Ishikawa (cell line): ENCODE measurements around the gene PRR15L.

Experiments
- CEBPB ChIP-seq: IDR thresholded peaks from 2 replicates; pipeline ENCODE4 v1.6.1; 2012
- CREB1 ChIP-seq: IDR thresholded peaks from 2 replicates; pipeline ENCODE4 v1.6.1; 2012; ENCODE audit warnings: low read depth
- EGR1 ChIP-seq: IDR thresholded peaks from 2 replicates; pipeline ENCODE4 v1.6.1; 2012
- EP300 ChIP-seq: IDR thresholded peaks from 2 replicates; pipeline ENCODE4 v1.6.1; 2012; ENCODE audit warnings: borderline replicate concordance
- FOXM1 ChIP-seq: IDR thresholded peaks from 2 replicates; pipeline ENCODE4 v1.6.1; 2012; ENCODE audit warnings: low read depth, borderline replicate concordance
- NFIC ChIP-seq: IDR thresholded peaks from 2 replicates; pipeline ENCODE4 v1.6.1; 2012
- RAD21 ChIP-seq: IDR thresholded peaks from 2 replicates; pipeline ENCODE4 v1.6.1; 2012; ENCODE audit warnings: low read depth
- TAF1 ChIP-seq: IDR thresholded peaks from 2 replicates; pipeline ENCODE4 v1.6.1; 2012; ENCODE audit warnings: low read depth, mild to moderate bottlenecking
- TCF12 ChIP-seq: IDR thresholded peaks from 2 replicates; pipeline ENCODE4 v1.6.1; 2012; ENCODE audit warnings: low read depth
- TEAD4 ChIP-seq: IDR thresholded peaks from 2 replicates; pipeline ENCODE4 v1.6.1; 2012
- YY1 ChIP-seq: IDR thresholded peaks from 2 replicates; pipeline ENCODE4 v1.6.1; 2012; ENCODE audit warnings: low read depth
- ZBTB7A ChIP-seq: IDR thresholded peaks from 2 replicates; pipeline ENCODE4 v1.6.1; 2012; ENCODE audit warnings: low read depth
- TF ChIP-seq, protein P1 (sequence below): IDR thresholded peaks from 2 replicates; pipeline ENCODE4 v1.6.1; 2012; ENCODE audit warnings: low read depth, mild to moderate bottlenecking
- TF ChIP-seq, protein P2 (sequence below): IDR thresholded peaks from 2 replicates; pipeline ENCODE4 v1.6.1; 2012
- TF ChIP-seq, protein P3 (sequence below): IDR thresholded peaks from 2 replicates; pipeline ENCODE4 v1.6.1; 2012

Gene PRR15L

DNA sequence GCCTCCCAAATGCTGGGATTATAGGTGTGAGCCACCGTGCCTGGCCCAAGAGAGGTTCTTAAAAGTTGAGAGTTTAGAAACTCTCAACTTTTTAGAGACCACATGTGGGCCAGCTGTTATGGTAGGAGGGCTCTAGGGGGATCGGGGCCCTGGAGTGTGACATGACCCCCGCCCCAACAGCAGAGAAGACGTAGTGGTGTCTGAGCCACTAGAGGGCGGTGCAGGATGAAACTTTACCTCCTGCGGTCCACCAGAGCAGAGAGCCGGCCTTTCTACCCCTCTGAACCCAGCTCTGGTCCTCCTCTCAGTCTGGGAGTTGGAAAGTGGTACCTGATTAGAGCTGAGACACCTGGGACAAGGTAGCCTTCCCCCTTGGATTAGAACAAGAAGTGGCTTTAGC, 20.6 kb upstream of the PRR15L start:
- TF ChIP-seq EGR1 (no peak), EP300 (no peak), CEBPB (no peak), ZBTB7A (0 out of 2 replicates have a peak, but pooled peaks have one; percentile 49), FOXM1 (no peak), RAD21 (peak; percentile 73), TCF12 (no peak)
- TF ChIP-seq, protein P1, sequence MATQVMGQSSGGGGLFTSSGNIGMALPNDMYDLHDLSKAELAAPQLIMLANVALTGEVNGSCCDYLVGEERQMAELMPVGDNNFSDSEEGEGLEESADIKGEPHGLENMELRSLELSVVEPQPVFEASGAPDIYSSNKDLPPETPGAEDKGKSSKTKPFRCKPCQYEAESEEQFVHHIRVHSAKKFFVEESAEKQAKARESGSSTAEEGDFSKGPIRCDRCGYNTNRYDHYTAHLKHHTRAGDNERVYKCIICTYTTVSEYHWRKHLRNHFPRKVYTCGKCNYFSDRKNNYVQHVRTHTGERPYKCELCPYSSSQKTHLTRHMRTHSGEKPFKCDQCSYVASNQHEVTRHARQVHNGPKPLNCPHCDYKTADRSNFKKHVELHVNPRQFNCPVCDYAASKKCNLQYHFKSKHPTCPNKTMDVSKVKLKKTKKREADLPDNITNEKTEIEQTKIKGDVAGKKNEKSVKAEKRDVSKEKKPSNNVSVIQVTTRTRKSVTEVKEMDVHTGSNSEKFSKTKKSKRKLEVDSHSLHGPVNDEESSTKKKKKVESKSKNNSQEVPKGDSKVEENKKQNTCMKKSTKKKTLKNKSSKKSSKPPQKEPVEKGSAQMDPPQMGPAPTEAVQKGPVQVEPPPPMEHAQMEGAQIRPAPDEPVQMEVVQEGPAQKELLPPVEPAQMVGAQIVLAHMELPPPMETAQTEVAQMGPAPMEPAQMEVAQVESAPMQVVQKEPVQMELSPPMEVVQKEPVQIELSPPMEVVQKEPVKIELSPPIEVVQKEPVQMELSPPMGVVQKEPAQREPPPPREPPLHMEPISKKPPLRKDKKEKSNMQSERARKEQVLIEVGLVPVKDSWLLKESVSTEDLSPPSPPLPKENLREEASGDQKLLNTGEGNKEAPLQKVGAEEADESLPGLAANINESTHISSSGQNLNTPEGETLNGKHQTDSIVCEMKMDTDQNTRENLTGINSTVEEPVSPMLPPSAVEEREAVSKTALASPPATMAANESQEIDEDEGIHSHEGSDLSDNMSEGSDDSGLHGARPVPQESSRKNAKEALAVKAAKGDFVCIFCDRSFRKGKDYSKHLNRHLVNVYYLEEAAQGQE = no peak
- TF ChIP-seq, protein P2, sequence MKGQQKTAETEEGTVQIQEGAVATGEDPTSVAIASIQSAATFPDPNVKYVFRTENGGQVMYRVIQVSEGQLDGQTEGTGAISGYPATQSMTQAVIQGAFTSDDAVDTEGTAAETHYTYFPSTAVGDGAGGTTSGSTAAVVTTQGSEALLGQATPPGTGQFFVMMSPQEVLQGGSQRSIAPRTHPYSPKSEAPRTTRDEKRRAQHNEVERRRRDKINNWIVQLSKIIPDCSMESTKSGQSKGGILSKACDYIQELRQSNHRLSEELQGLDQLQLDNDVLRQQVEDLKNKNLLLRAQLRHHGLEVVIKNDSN = no peak
- TF ChIP-seq, protein P3, sequence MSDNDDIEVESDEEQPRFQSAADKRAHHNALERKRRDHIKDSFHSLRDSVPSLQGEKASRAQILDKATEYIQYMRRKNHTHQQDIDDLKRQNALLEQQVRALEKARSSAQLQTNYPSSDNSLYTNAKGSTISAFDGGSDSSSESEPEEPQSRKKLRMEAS = no peak

DNA sequence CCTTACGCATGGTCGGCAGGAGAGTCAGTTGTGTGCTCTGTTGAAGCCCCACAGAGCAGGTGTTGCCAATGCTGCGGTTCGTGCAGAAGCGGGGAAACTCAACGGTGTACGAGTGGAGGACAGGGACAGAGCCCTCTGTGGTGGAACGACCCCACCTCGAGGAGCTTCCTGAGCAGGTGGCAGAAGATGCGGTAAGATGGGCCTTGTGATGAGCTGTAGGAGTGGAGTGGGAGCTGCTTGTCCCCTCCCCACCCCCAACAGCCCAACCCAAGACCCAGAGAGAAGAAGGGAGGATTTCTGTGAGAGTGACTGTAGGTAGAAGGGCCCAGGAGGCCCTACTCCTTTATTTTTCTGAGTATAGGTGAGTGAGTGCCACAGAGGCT, 18.1 kb upstream of the PRR15L start:
- TF ChIP-seq TAF1 (no peak), CEBPB (no peak), NFIC (no peak), EP300 (no peak), FOXM1 (no peak), ZBTB7A (no peak), CREB1 (no peak), YY1 (no peak), TEAD4 (no peak), EGR1 (no peak), RAD21 (no peak), TCF12 (no peak)
- TF ChIP-seq, protein P3 = no peak
- TF ChIP-seq, protein P1 = no peak
- TF ChIP-seq, protein P2 = no peak

DNA sequence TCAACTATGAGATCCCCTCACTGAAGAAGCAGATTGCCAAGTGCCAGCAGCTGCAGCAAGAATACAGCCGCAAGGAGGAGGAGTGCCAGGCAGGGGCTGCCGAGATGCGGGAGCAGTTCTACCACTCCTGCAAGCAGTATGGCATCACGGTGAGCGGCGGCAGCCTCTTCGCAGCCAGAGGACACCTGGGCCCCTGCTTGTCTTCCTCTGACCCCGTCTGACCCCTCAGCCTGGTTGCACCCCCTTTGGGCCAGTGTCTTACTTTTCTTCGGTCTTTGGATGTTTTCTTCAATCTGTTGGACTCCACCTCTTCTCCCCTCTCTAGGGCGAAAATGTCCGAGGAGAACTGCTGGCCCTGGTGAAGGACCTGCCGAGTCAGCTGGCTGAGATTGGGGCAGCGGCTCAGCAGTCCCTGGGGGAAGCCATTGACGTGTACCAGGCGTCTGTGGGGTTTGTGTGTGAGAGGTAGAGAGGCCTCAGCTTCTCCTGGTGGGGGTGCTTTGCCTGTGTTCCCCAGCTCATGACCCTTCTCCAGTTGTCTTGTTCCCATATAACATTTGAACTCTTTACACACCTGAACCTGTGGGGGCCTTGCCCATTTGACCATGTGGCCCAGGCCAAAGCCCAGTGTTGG, 17.6 kb upstream of the PRR15L start:
- TF ChIP-seq FOXM1 (no peak), YY1 (no peak), CEBPB (no peak), TAF1 (no peak), EP300 (no peak), TEAD4 (no peak), EGR1 (no peak), TCF12 (no peak)
- TF ChIP-seq, protein P3 = no peak

DNA sequence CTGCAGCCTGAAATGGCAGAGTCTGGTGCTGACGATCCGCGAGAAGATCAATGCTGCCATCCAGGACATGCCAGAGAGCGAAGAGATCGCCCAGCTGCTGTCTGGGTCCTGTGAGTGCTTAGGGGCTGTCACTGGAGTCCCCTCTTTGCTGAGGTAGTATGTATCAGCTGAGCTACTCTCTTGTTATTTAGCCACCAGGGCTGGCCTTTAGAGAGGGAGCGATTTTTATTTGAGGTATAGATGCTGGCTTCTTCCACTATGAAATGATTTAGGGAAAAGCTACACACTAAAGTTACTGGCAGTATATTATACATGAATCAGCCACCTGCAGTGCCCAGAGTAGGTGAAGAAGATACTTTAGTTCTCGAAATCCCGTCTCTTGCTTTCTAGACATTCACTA, 15.9 kb upstream of the PRR15L start:
- TF ChIP-seq EP300 (no peak), FOXM1 (no peak), NFIC (no peak), YY1 (no peak), CREB1 (no peak)

DNA sequence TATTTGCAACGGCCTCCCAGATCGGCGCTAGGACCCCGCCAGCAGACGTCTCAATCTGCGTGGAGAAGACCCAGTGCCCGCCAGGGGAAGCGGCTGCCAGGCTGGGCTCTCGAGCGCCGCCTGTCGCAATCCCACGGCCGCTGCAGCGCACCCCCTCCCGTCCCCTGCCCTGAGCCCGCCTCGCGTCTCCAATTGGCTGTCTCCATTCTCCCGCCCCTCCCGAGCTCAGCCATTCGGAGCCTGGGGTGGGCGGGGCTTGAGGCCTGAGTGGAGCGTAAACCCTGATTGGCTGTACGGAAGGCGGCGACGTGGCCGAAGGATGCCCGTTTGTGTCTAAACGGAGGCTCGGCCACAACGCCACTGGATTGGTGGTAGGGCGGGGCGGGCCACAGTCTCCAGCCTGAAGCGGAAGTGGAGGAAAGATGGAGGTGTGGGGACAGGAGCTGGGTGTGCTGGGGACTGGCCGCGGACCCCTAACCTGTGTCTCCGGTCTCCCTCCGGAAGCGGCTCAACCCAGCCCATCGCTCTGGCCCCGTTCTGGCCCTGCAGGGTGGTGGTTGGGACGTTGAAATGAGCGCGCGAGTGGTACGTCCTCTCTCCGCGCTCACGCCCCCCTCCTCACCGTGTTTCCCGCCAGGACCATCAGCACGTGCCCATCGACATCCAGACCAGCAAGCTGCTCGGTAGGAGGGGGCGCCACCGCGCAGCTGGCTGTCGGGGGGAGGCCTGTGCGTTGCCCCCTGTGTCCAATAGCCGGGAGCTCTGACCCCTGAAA, 13.2 kb upstream of the PRR15L start, which contains the start of gene CDK5RAP3:
Gene CDK5RAP3, plus strand, starts transcription at position 389 of the 775 bp plus-strand sequence. Its CDS starts 34 bp downstream, at position 423.
- TF ChIP-seq TCF12 = no peak
- no peak for TF ChIP-seq FOXM1
- TF ChIP-seq, protein P1 = no peak
- TF ChIP-seq CEBPB = no peak
- TF ChIP-seq EGR1 = no peak
- peak; percentile 73 for TF ChIP-seq YY1
- TF ChIP-seq TAF1 = peak; percentile 64
- TF ChIP-seq, protein P3 = peak; percentile 100
- no peak for TF ChIP-seq EP300
- TF ChIP-seq TEAD4 = 0 out of 2 replicates have a peak, but pooled peaks have one; percentile 34
- TF ChIP-seq ZBTB7A = 0 out of 2 replicates have a peak, but pooled peaks have one; percentile 55
- TF ChIP-seq CREB1 = peak; percentile 59
- TF ChIP-seq, protein P2 = peak; percentile 71
- peak; percentile 29; the same call in 1 of the 2 replicates for TF ChIP-seq NFIC
- peak; percentile 78 for TF ChIP-seq RAD21
